ENCODE measurements around the gene GPR55. TPM values are rescaled to one million over a fixed set of nuclear protein-coding genes. Genes with fewer than 3 reads are reported as not detected.

The GPR55 gene
- total and polyA plus RNA-seq, 2 donors, result 1.9 to 2.1 TPM

GRCh38 chr2:230874456-230874855 is 50.6 kb downstream of the GPR55 start:
- Histone ChIP-seq H3K36me3 (ENCODE audit: control insufficient read depth in 2 of 2, insufficient read depth in 2 of 2, low read length in 1 of 2) (peaks cover 71 to 80% of the 10 kb centered on the region in 2 donors), H3K27me3 (ENCODE audit: control insufficient read depth in 2 of 2, insufficient read depth in 1 of 2, low read length in 1 of 2) (no peaks in the 10 kb centered on the region), H3K4me1 (ENCODE audit: control insufficient read depth in 2 of 2, insufficient read depth in 2 of 2, low read length in 2 of 2) (peaks cover 37 to 91% of the 10 kb centered on the region in 2 donors), H3K9me3 (ENCODE audit: control insufficient read depth in 2 of 2, insufficient read depth in 1 of 2, low read length in 1 of 2) (no peaks in the 10 kb centered on the region), H3K4me3 (ENCODE audit: low read length in 2 of 2) (no peak overlapping the region), H3K27ac (ENCODE audit: low read depth in 1 of 2, low read length in 1 of 2) (no peak overlapping the region)
- WGBS, result 95% methylated on average over 11 of the region's 11 CpGs
- no peak for DNase-seq (ENCODE audit: low read depth in 6 of 9, low spot score in 9 of 9)

GRCh38 chr2:230873661-230874401 is 51.2 kb downstream of the GPR55 start:
- Histone ChIP-seq H3K36me3 (ENCODE audit: control insufficient read depth in 2 of 2, insufficient read depth in 2 of 2, low read length in 1 of 2) (peaks cover 67 to 80% of the 10 kb centered on the region in 2 donors), H3K27me3 (ENCODE audit: control insufficient read depth in 2 of 2, insufficient read depth in 1 of 2, low read length in 1 of 2) (no peaks in the 10 kb centered on the region), H3K4me3 (ENCODE audit: low read length in 2 of 2) (no peak overlapping the region), H3K4me1 (ENCODE audit: control insufficient read depth in 2 of 2, insufficient read depth in 2 of 2, low read length in 2 of 2) (peaks cover 42 to 91% of the 10 kb centered on the region in 2 donors), H3K9me3 (ENCODE audit: control insufficient read depth in 2 of 2, insufficient read depth in 1 of 2, low read length in 1 of 2) (no peaks in the 10 kb centered on the region), H3K27ac (ENCODE audit: low read depth in 1 of 2, low read length in 1 of 2) (no peak overlapping the region)
- 93% methylated on average over 13 of the region's 13 CpGs for WGBS
- DNase-seq (ENCODE audit: low read depth in 6 of 9, low spot score in 9 of 9), result no peak

- 85% methylated on average over 21 of the region's 21 CpGs for WGBS
- Histone ChIP-seq H3K36me3 (ENCODE audit: control insufficient read depth in 2 of 2, insufficient read depth in 2 of 2, low read length in 1 of 2) (peaks cover 60 to 75% of the 10 kb centered on the region in 2 donors), H3K27ac (ENCODE audit: low read depth in 1 of 2, low read length in 1 of 2) (peak overlapping the region in 1 of 2 donors; percentile 51), H3K27me3 (ENCODE audit: control insufficient read depth in 2 of 2, insufficient read depth in 1 of 2, low read length in 1 of 2) (no peaks in the 10 kb centered on the region), H3K9me3 (ENCODE audit: control insufficient read depth in 2 of 2, insufficient read depth in 1 of 2, low read length in 1 of 2) (no peaks in the 10 kb centered on the region), H3K4me1 (ENCODE audit: control insufficient read depth in 2 of 2, insufficient read depth in 2 of 2, low read length in 2 of 2) (peaks cover 43 to 91% of the 10 kb centered on the region in 2 donors), H3K4me3 (ENCODE audit: low read length in 2 of 2) (no peak overlapping the region)
- DNase-seq (ENCODE audit: low read depth in 6 of 9, low spot score in 9 of 9), result peak in 1 of 9 donors; percentile 43
Measured at GRCh38 chr2:230872968-230873660, 51.9 kb downstream of the GPR55 start.

- peak overlapping the region in 1 of 2 donors; percentile 51 for H3K27ac ChIP-seq (ENCODE audit: low read depth in 1 of 2, low read length in 1 of 2)
- H3K9me3 ChIP-seq (ENCODE audit: control insufficient read depth in 2 of 2, insufficient read depth in 1 of 2, low read length in 1 of 2), result no peaks in the 10 kb centered on the region
- no peak for DNase-seq (ENCODE audit: low read depth in 6 of 9, low spot score in 9 of 9)
- no peak overlapping the region for H3K4me3 ChIP-seq (ENCODE audit: low read length in 2 of 2)
- 95% methylated on average over 14 of the region's 14 CpGs for WGBS
- peaks cover 42 to 91% of the 10 kb centered on the region in 2 donors for H3K4me1 ChIP-seq (ENCODE audit: control insufficient read depth in 2 of 2, insufficient read depth in 2 of 2, low read length in 2 of 2)
- peaks cover 52 to 68% of the 10 kb centered on the region in 2 donors for H3K36me3 ChIP-seq (ENCODE audit: control insufficient read depth in 2 of 2, insufficient read depth in 2 of 2, low read length in 1 of 2)
- no peaks in the 10 kb centered on the region for H3K27me3 ChIP-seq (ENCODE audit: control insufficient read depth in 2 of 2, insufficient read depth in 1 of 2, low read length in 1 of 2)
Measured at GRCh38 chr2:230872151-230872967, 52.7 kb downstream of the GPR55 start.

- no peaks in the 10 kb centered on the region for H3K9me3 ChIP-seq (ENCODE audit: control insufficient read depth in 2 of 2, insufficient read depth in 1 of 2, low read length in 1 of 2)
- H3K36me3 ChIP-seq (ENCODE audit: control insufficient read depth in 2 of 2, insufficient read depth in 2 of 2, low read length in 1 of 2), result peaks cover 44 to 60% of the 10 kb centered on the region in 2 donors
- WGBS, result 85% methylated on average over 17 of the region's 17 CpGs
- H3K4me1 ChIP-seq (ENCODE audit: control insufficient read depth in 2 of 2, insufficient read depth in 2 of 2, low read length in 2 of 2), result peaks cover 35 to 91% of the 10 kb centered on the region in 2 donors
- DNase-seq (ENCODE audit: low read depth in 6 of 9, low spot score in 9 of 9), result no peak
- no peaks in the 10 kb centered on the region for H3K27me3 ChIP-seq (ENCODE audit: control insufficient read depth in 2 of 2, insufficient read depth in 1 of 2, low read length in 1 of 2)
- H3K27ac ChIP-seq (ENCODE audit: low read depth in 1 of 2, low read length in 1 of 2), result no peak overlapping the region
- H3K4me3 ChIP-seq (ENCODE audit: low read length in 2 of 2), result no peak overlapping the region
Measured at GRCh38 chr2:230871361-230872150, 53.5 kb downstream of the GPR55 start.

GRCh38 chr2:230870544-230871360 is 54.3 kb downstream of the GPR55 start:
- no peak overlapping the region for H3K4me3 ChIP-seq (ENCODE audit: low read length in 2 of 2)
- H3K27ac ChIP-seq (ENCODE audit: low read depth in 1 of 2, low read length in 1 of 2), result peak overlapping the region in 1 of 2 donors; percentile 81
- 34% methylated on average over 18 of the region's 18 CpGs for WGBS
- peaks cover 37 to 54% of the 10 kb centered on the region in 2 donors for H3K36me3 ChIP-seq (ENCODE audit: control insufficient read depth in 2 of 2, insufficient read depth in 2 of 2, low read length in 1 of 2)
- H3K27me3 ChIP-seq (ENCODE audit: control insufficient read depth in 2 of 2, insufficient read depth in 1 of 2, low read length in 1 of 2), result no peaks in the 10 kb centered on the region
- peaks cover 34 to 91% of the 10 kb centered on the region in 2 donors for H3K4me1 ChIP-seq (ENCODE audit: control insufficient read depth in 2 of 2, insufficient read depth in 2 of 2, low read length in 2 of 2)
- DNase-seq (ENCODE audit: low read depth in 6 of 9, low spot score in 9 of 9), result peak in 1 of 9 donors; percentile 41
- H3K9me3 ChIP-seq (ENCODE audit: control insufficient read depth in 2 of 2, insufficient read depth in 1 of 2, low read length in 1 of 2), result no peaks in the 10 kb centered on the region

GRCh38 chr2:230869914-230870543 is 55.0 kb downstream of the GPR55 start:
- H3K27ac ChIP-seq (ENCODE audit: low read depth in 1 of 2, low read length in 1 of 2), result peak overlapping the region; percentile 48 to 81
- H3K4me3 ChIP-seq (ENCODE audit: low read length in 2 of 2), result no peak overlapping the region
- H3K4me1 ChIP-seq (ENCODE audit: control insufficient read depth in 2 of 2, insufficient read depth in 2 of 2, low read length in 2 of 2), result peaks cover 34 to 90% of the 10 kb centered on the region in 2 donors
- H3K9me3 ChIP-seq (ENCODE audit: control insufficient read depth in 2 of 2, insufficient read depth in 1 of 2, low read length in 1 of 2), result no peaks in the 10 kb centered on the region
- WGBS, result 33% methylated on average over 11 of the region's 11 CpGs
- peak in 1 of 9 donors; percentile 56 for DNase-seq (ENCODE audit: low read depth in 6 of 9, low spot score in 9 of 9)
- peaks cover 30 to 46% of the 10 kb centered on the region in 2 donors for H3K36me3 ChIP-seq (ENCODE audit: control insufficient read depth in 2 of 2, insufficient read depth in 2 of 2, low read length in 1 of 2)
- no peaks in the 10 kb centered on the region for H3K27me3 ChIP-seq (ENCODE audit: control insufficient read depth in 2 of 2, insufficient read depth in 1 of 2, low read length in 1 of 2)

Measured in thymus (tissue), 11 donors.